Measurements from ENCODE around the gene MTHFD2L. TPM values are rescaled to one million over a fixed set of nuclear protein-coding genes. Genes with fewer than 3 reads are reported as not detected.
"Not testable (repeated sequence)": the region's sequence is repeated elsewhere in the genome, so short reads cannot be mapped to it uniquely, and the experiment has no call there.

The MTHFD2L gene
- 15.2 and 15.5 TPM in 2 replicates for total RNA-seq (2014; rRNA removed; shearing (Covaris generic))
- 8.3 and 10.0 TPM in 2 replicates for polyA plus RNA-seq (2015; cell fraction: cytosol; rRNA removed)
- polyA plus RNA-seq (2015; cell fraction: nucleus; rRNA removed) = 18.7 and 19.3 TPM in 2 replicates

DNA sequence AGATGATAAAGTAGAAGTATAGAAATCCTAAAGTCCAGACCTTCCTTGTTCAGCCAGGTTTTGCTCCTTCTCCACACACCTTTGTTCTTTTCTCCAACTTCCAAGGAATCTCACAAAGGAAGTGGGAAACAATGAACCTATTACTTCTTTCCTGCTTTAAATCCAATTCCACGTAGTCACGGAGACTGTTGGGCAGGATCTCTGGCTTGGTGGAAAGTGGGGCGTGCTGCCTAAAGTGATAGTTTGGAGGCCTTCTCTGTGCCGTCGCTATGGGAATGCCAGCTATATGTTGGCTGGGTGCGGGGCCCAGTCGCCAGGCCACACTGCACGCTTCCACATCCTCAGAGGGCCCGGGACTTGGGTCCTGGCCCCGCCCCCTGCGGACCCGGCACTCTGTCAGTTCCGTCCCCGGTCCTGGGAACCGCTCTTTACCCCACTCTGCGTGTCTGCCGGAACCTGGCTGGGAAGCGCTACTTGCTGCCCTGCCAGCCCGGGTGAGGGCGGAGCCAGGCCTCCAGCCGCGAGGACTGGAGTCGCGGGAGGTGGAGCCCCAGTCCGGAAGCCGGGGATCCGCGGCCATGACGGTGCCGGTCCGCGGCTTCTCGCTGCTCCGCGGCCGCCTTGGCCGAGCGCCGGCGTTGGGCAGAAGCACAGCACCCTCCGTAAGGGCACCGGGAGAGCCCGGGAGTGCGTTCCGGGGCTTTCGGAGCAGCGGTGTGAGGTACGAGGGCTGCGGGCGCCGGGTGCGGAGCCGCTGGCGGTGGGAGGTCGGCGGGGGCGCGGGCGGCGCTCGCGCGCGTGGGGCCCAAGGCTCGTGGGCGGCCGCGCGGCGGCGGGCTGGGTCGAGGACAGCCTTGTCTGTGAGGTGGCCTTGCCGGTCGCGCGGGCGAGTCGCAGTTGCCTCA is at the start of gene MTHFD2L:
Gene MTHFD2L (plus strand): TSS at position 558 of the 905 bp plus-strand sequence. CDS start 21 bp downstream, at position 579.
- peak; percentile 98 for DNase-seq (ENCODE audit: low read depth)

- no peak for DNase-seq (ENCODE audit: low read depth)
These were observed 49.3 kb upstream of the MTHFD2L start for GRCh38 chr4:74108457-74109115.

DNA sequence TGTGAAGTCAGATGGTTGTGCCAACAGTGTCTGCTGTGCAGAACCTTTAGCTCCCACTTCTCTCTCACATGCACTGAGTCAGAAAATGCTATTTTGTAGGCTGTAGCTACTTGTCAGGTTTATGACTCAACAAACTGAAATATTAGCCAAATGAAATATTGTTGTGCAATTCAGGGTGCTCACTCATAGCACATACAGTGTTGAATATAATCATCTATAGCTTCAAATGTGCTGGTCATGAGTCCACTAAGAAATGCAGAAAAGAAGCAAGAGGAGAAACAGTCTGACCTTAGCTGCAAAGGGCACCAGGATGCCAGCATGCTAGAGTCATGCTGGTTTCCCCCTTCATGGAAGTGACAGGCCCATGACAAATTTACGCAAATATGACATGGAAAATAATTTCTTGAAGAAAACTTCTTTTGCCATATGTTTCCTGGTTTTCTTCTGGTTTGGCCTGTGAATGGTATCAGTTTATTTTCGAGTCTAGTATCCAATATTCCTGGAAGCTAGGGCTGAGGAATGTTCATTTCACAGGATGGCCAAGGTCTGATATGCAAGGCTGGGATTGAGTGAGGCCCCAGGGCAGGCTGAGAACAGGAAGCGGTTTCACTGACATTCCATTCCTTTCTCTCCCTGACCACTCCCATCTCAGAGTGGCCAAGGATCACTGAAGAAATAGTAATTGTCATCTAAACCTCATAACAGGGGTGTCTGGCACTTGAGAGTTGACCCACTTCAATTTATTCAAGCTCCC is 48.6 kb upstream of the MTHFD2L start:
- DNase-seq (ENCODE audit: low read depth) = peak; percentile 97

GRCh38 chr4:74109870-74110605 is 47.9 kb upstream of the MTHFD2L start:
- DNase-seq (ENCODE audit: low read depth) = peak; percentile 93

DNA sequence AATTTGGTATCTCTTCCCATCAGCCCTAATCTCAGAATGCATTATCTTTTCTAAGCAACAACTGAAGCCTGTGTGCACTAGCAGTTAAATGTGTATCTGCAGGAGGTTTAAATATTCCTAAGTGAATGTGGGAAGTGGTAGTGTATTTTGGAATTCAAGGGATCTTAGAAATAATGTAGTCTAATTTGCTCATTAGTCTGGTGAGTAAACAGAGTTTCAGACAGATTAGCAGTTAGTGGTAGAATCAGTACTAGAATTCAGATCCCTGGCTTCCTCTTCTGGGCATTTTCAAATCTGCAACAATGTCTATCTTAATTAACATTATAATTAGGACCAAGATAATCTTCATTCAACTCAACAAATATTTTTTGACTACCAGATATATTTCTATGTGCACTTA is 47.2 kb upstream of the MTHFD2L start:
- DNase-seq (ENCODE audit: low read depth) = no peak

DNA sequence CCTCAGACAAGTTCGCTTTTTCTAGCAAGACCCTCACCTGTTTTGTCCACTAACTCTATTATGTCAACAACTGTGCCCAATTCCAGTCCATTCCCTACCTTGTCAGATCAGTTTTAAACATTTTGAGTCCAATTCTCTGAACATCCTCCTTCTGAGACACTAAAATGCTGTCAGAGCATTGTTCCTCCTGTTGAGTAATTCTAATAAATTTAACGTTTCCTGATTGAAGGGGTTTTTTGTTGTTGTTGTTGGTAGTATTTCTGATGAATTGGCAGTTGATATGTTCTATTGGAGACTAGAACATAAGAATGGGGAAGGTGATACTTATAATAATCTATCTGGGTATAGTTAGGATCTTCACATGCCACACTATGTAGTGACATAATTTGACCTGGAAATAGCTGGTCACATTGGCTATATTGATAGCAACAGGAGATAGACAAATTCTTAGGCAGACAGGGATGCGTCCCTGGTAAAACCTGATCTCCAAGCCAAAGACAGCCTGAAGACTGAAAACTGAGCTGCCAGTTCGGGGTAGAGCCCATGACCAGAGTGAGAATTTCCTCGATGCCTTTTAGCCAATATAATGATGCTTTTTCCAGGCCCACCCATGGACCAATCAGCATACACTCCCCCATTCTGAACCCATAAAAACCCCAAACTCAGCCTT is 46.5 kb upstream of the MTHFD2L start:
- no peak for DNase-seq (ENCODE audit: low read depth)

DNA sequence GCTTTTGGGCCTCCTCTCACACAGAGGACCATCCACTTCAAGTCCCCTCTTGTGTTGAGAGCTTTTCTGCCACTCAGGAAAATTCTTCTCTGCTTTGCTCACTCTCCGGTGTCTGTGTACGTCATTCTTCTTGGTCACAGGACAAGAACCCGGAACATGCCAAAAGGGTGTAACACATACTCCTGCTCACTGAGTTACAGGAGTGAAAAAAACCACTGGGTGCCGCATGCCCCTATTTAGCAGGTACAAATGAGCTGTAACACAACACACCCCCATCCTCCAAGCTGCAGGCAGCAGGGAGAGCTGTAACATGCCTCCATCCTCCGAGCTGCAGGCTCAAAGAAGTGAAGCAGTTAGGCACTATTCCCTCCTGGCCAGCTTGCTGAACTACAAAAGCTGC is 45.9 kb upstream of the MTHFD2L start:
- DNase-seq (ENCODE audit: low read depth) = no peak

GRCh38 chr4:74112399-74113105 is 45.4 kb upstream of the MTHFD2L start:
- no peak for DNase-seq (ENCODE audit: low read depth)

- peak; percentile 79 for DNase-seq (ENCODE audit: low read depth)
These were observed 43.7 kb upstream of the MTHFD2L start for GRCh38 chr4:74114234-74114633.

DNA sequence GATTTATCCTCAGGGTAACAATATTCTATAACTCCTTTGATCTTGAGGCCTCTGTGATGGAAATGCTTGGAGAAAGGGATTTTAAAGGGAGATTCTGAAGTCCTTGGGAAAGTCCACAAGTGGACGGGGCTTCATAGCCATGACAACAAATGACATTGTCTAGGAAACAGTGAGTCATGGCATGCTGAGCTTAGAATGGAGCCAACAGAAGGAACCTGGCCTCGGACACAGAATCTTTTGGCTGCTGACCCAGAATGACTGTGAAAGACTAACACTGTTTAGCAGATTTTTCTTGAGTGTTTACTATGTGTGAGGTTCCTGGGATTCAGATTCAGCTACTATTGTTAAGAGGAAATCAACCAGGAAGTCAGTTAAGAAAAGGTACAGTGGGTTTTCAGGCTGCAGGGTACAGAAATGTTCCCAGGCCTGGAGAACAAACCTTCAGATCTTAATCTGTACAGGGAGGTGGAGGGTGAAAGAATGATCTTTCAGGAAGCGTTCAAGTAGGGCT is 40.8 kb upstream of the MTHFD2L start:
- peak; percentile 92 for DNase-seq (ENCODE audit: low read depth)

DNA sequence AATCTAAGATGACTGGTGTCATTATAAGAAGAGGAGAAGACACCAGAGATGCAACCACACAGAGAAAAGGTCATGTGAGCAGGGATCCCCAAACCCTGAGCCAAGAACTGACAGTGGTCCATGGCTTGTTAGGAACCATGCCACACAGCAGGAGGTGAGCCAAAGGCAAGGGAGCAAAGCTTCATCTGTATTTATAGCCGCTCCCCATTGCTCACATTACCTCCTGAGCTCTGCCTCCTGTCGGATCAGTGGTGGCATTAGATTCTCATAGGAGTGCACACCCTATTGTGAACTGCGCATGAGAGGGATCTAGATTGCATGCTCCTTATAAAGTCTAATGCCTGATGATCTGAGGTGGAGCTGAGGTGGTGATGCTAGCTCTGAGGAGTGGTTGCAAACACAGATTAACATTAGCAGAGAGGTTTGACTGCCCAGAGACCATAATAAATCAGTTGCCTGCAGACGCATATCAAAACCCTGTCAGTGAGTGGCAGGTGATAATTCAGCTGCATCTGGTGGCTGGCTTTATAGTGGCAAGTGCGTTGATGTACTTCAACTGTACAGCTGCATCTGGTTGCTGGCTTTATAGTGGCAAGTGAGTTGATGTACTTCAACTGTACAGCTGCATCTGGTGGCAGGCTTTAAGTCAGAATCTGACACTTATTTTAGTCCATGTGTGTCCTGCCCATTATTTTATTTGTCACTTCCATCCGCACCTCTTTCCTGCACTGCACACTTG is 39.1 kb upstream of the MTHFD2L start:
- no peak for DNase-seq (ENCODE audit: low read depth)

DNA sequence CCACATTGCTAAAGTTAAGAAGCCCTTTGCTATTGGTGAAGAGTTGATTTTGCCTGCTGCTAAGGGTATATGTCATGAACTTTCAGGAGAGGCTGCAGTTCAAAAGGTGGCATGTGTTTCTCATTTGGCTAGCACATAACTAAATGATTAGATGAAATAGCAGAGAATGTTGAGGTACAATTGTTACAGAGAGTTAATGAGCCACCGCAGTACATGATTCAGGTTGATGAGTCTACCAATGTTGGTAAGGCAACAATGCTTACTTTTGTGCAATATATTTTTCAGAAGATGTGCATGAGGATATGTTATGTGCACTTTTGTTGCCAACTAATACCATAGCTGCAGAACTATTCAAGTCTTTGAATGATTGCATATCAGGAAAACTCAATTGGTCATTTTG is 37.8 kb upstream of the MTHFD2L start:
- no peak for DNase-seq (ENCODE audit: low read depth)

DNA sequence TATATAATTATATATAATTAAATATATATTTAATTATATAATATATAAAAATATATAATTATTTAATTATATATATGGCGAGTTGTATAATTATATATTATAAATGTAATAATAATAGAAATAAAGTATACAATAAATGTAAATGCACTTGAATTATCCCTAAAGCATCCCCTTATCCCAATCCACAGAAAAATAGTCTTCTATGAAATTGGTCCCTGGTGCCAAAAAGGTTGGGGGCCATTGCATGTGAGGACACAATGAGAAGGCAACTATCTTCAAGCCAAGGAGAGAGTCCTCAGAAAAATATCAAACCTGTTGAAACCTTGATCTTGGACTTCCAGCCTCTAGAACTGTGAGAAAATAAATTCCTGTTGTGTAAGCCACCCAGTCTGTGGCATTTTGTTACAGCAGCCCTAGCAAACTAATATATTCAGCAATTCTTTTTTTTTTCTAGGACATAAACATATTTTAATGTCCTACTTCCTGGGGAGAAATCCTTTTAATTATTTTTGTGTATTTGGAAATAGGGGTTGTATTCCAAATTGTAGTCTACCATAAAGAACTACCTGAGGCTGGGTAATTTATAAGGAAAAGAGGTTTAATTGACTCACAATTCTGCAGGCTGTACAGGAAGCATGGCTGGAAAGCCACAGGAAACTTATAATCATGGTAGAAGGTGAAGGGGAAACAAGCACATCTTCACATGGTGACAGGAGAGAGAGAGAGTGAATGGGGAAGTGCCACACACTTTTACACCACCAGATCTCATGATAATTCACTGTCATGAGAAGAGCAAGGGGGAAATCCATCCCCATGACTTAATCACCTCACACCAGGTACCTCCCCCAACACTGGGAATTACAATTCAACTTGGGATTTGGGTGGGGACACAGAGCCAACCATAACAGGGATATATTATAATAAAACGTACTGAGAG is 36.0 kb upstream of the MTHFD2L start:
- DNase-seq (ENCODE audit: low read depth) = no peak

- no peak for DNase-seq (ENCODE audit: low read depth)
These were observed 34.7 kb upstream of the MTHFD2L start for GRCh38 chr4:74123065-74123728.

GRCh38 chr4:74125029-74125428 is 32.9 kb upstream of the MTHFD2L start:
- DNase-seq (ENCODE audit: low read depth) = no peak

- DNase-seq (ENCODE audit: low read depth) = no peak
These were observed 30.2 kb upstream of the MTHFD2L start for GRCh38 chr4:74127745-74128144.

DNA sequence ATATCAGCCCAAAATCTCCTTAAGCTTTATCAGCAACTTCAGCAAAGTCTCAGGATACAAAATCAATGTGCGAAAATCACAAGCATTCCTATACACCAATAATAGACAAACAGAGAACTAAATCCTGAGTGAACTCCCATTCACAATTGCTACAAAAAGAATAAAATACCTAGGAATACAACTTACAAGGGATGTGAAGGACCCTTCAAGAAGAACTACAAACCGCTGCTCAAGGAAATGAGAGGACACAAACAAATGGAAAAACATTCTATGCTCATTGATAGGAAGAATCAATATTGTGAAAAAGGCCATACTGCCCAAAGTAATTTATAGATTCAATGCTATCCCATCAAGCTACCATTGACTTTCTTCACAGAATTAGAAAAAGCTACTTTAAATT is 27.1 kb upstream of the MTHFD2L start:
- not testable (repeated sequence) for DNase-seq (ENCODE audit: low read depth)

Measured in HT1080 (cell line).